Activated naive CD8-positive, alpha-beta T cell treated with anti-CD3 and anti-CD28 coated beads, Interleukin-2, amount 50 U/mL, for 16 hours (primary cell): ENCODE results near the gene S1PR5.
"Not testable (repeated sequence)": the region's sequence is repeated elsewhere in the genome, so short reads cannot be mapped to it uniquely, and the experiment has no call there.

ENCODE experiments used
- DNase-seq: peaks from one replicate; pipeline ENCODE4 v3.0.0-alpha.2; 2020; ENCODE audit warnings: low read depth, low spot score

The S1PR5 gene

DNA sequence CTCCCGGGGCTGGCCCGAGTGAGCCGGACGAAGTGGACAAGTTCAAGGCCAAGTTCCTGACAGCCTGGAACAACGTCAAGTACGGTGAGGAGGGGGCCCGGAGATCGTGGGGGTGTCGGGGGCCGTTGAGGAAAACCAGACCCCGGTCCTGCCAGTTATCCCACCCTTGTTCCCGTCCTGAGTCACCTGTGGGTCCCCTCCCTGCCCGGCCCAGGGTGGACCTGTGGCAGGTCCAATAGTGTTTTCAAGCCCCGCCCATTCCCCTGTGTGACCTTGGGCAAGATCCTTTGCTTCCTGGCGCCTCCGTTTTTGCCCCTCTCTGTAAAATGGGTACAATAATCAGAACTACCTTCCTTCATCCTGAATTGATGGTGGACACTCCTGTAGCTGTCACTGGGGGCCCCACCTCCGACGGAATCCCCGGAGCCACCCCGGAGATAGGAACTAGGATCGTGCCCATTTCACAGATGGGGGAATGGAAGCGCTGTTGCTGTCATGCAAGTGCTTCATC is 27.1 kb upstream of the S1PR5 start:
- no peak for DNase-seq

DNA sequence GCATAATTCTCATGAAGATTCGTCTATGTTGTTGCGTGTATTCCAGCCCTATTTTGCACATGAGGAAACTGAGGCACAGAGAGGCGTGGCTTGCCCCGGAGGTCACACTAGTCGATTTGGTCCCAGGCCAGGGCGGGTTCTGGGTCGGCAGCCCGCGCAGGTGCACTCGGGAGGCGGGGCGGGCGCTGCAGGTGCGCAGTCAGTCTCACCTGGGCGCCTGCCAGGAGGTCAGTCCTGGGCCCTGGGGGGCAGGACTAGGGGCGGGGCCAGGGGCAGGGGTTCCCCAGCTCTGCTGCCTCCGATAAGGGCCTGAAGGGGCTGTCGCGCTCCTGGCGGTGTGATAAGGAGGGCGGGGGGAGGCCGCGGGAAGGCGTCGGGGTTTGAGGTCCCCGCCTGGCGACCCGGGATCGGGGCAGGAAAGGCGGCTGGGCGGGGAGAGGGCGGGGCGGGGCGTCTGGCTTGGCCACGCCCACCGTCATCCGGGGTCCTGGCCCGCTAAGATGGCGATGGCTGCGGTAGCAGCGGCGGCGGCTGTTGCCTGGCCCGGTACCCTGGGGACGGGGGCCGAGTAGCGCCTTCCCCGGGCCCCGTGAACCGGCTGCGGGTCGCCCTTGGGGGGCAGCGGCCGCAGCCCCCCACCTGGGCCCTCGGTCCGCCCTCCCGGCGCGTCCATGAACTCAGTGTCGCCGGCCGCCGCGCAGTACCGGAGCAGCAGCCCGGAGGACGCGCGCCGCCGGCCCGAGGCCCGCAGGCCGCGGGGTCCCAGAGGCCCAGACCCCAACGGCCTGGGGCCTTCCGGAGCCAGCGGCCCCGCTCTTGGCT is 26.4 kb upstream of the S1PR5 start, which contains the start of gene ATG4D:
Gene ATG4D, plus strand, starts transcription at position 485 of the 822 bp plus-strand sequence. Its CDS starts 187 bp downstream, at position 672.
- peak; percentile 48 for DNase-seq

DNA sequence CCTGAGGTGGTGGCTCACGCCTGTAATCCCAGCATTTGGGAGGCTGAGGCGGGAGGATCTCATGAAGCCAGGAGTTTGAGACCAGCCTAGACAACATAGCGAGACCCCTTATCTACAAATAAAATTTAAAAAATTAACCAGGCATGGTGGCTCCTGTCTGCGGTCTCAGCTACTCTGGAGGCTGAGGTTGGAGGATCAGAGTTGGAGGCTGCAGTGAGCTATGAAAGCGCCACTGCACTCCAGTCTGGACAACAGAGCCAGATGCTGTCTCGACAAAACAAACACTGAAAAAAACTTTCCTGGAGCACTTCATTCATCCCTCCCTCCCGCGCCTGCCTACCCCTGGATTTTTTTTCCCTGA is 25.8 kb upstream of the S1PR5 start:
- no peak for DNase-seq

DNA sequence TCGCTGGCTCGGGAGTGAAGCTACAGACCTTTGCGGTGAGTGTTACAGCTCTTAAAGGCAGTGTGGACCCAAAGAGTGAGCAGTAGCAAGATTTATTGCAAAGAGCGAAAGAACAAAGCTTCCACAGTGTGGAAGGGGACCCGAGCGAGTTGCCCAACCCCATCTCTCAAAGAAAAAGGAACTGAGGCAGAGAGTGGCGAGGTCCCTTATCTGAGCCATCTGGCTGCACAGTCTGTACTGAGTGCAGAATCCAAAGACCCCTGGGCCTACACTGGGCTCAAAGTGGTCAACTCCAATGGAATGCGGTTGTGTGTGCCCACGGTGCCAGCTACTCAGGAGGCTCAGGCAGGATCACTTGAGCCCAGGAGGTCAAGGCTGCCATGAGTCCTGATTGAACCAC is 21.8 kb upstream of the S1PR5 start:
- DNase-seq, result not testable (repeated sequence)

DNA sequence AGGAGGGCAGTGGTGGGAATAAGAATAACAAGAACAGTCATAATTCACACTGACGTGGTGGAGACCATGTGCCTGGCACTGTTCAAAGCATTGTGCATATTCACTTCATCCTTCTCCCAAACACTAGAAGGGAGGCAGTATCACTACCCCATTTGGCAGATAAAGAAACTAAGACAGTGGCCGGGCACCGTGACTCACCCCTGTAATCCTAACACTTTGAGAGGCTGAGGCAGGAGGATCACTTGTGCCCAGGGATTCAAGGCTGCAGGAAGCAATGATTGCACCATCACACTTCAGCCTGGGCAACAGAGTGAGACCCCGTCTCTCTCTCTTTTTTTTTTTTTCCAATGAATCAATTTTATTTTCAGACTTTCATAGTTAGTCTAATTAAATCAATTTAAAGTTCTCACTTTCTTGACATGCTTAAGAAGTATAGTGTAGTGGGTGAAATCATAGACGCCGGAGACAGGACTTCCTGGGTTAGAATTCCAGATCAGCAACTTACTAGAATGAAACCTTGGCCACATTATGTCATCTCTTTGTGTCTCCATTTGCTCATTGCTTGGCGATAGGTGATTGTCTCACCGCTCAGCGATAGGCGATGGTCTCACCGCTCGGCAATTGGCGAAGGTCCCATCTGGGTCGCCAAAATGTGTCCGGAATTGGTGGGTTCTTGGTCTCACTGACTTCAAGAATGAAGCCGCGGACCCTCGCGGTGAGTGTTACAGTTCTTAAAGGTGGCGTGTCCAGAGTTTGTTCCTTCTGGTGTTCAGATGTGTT is 21.1 kb upstream of the S1PR5 start:
- no peak for DNase-seq

DNA sequence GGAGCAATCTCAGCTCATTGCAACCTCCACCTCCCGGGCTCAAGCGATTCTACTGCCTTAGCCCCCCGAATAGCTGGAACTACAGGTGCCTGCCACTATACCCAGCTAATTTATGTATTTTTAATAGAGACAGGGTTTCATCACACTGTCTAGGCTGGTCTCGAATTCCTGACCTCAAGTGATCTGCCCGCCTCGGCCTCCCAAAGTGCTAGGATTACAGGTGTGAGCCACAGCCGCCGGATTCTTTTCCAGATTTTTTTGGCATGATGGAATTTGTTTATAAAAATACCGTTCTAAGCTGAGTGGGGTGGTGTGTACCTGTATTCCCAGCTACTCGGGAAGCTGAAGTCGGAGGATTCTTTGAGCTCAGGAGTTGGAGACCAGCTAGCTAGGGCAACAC is 20.4 kb upstream of the S1PR5 start:
- no peak for DNase-seq

DNA sequence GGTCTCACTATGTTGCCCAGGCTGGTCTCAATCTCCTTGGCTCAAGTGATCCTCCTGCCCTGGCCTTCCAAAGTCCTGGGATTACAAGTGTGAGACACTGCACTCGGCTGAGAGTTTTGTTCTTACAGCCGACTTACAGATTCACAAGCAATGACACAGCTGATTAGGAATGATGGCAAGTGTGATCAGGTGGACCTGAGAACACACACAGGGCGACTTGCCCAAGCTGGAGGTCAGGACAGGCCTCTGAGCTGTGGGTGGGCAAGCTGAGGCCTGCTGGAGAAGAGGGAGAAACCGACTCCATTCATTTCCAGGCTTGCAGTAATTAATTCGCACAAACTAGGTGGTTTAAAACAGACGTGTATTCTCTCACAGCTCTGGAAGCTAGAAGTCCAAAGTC is 18.4 kb upstream of the S1PR5 start:
- no peak for DNase-seq

DNA sequence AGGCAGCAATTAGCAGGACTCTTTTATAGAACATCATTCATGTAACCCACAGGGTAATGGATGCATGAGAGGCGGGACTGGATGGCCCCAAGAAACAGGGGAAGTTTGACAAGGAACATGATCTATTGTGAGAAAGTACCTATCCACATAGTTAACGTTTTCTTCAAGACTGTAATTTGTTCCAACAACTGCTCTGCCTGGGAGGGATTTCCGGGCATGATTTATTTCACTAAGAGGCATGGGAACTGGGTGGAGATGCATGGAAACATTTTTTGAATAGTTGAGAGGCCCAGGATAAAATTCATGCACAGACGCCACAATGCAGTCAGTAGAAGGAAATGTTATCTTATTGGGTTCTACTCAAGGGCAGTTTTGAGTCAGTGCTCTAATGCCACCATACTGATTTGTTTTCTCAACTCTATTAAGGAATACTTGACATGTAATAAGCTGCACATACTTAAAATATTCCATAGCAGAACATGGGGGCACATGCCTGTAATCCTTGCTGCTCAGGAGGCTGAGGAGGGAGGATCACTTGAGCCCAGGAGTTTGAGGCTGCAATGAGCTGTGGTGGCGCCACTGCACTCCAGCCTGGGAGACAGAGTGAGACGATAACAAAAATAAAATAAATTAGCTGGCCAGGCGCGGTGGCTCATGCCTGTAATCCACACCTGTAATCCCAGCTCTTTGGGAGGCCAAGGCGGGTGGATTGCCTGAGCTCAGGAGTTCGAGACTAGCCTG is 16.6 kb upstream of the S1PR5 start:
- DNase-seq, result no peak

DNA sequence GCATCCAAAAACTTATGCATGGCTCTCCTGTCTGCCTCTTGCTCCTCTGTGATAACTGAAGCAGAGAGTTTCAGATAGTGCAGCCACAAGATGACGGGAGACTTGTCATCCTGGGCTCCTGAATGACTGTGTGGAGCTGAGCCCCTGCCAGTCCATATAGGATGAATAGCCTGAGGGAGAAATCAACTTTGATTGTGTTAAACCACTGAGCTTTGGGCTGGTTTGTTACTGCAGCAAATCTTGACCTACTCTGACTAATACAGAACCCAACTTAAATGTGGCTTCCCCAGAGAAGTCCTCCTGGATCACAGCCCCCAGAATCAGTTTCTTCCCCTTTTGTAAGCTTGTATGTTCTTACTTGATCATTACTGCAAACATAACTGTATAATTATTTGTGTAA is 15.2 kb upstream of the S1PR5 start:
- DNase-seq, result no peak

DNA sequence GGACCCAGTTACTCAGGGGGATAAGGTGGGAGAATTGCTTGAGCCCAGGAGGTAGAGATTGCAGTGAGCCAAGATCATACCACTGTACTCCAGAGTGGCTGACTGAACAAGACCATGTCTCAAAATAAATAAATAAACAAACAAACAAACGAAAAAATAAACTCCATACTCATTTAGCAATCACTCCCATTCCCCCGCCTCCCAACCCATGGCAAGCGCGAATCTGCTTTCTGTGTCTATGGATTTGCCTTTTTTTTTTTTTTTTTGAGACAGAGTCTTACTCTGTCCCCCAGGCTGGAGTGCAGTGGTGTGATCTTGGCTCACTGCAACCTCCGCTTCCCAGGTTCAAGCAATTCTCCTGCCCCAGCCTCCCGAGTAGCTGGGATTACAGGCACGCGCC is 9.6 kb upstream of the S1PR5 start:
- DNase-seq, result not testable (repeated sequence)

DNA sequence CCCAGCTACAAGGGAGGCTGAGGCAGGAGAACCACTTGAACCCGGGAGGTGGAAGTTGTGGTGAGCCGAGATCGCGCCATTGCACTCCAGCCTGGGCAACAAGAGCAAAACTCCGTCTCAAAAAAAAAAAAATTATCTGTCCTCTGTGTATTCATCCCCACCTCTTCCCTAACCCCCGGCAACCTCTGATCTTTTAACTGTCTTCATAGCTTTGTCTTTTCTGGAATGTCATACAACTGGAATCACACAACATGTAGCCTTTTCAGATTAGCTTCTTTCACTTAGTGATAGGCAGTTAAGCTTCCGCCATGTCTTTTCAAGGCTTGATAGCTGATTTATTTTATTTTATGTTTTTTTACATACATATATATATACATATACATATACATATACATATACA is 8.4 kb upstream of the S1PR5 start:
- DNase-seq, result no peak

DNA sequence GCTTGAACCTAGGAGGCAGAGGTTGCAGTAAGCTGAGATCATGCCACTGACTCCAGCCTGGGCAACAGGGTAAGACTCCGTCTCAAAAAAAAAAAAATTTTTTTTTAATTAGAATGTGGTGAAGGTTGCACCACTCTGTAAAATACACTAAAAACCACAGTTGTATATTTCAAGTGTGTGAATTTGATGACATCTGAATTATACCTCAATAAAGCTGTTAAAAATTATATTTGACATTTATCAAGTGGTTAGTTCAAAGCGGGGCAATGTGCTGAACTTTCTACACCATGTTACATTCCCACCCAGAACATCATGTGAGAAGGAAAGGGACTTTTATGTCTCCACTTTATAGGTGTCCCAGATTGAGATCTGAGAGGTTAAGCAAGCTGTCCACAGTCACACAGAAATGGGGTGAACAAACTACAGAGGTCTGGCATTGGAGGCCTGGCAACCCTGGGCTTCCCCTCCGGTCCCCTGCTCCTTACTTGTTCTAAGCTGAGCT is 5.9 kb upstream of the S1PR5 start:
- no peak for DNase-seq

DNA sequence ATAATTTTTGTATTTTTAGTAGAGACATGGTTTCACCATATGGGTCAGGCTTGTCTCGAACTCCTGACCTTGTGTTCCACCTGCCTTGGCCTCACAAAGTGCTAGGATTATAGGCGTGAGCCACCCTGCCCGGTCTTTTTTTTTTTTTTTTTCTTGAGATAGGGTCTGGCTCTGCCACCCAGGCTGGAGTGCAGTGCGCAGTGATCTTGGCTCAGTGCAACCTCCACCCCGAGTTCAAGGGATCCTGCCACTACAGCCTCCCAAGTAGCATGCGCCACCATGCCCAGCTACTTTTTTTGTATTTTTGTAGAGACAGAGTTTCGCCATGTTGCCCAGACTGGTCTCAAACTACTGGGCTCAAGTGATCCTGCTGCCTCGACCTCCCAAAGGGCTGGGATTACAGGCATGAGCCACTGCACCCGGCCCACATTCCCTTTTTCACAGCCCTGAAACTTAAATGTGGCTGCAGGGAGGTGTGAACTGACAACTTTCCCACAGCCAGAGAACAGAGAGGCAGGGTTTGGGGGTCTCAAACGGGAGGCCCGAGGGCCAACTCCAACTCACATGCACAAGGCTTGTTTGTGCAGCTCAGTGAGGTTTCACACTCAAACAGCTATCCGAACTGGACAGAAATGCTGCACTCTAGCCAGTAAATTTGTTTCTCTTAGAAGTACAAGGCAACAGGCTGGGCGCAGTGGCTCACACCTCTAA is 4.4 kb upstream of the S1PR5 start:
- no peak for DNase-seq

DNA sequence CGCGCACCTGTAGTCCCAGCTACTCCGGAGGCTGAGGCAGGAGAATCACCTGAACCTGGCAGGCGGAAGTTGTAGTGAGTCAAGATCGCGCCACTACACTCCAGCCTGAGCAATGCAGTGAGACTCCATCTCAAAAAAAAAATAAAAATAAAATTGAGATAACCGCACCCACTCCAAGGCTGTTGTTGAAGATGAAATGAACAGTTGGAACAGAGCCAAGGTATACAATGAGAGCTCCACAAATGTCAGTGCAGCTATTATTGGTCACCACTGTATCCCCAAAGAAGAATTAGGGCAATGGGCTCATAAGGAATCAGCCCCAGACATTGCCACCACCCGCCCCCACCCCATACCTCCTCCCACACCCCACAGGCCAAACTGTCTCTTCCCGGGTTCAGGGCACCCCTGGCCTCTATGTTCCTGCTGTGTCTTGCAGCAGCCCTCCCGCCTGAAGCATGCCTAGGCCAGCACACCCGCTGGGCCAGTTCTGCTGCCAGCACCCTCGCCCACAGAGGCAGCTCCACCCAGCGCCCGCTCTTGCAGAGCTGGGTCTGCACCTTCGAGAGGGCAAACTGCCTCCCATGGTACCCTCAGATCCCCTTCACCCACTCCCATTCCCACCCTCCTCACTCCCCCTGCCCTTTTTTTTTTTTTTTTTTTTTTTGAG is 3.5 kb upstream of the S1PR5 start:
- no peak for DNase-seq

DNA sequence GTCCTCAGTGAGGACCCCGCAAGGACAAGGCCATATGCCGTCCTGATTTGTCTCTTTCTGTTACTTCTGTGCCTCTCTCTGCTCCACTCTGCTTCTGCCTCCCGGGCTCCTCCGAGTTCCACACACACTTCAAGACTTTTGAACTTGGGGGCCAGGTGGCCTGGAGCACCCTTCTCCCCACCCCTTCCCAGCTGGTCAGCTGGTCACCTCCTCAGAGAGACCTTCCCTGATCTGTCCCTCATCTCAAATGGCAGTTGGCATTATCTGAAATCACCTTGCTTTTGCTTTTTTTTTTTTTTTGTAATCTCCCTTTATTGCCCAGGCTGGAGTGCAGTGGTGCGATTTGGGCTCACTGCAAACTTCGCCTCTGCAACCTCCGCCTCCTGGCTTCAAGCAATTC is 2.2 kb upstream of the S1PR5 start:
- DNase-seq, result no peak

DNA sequence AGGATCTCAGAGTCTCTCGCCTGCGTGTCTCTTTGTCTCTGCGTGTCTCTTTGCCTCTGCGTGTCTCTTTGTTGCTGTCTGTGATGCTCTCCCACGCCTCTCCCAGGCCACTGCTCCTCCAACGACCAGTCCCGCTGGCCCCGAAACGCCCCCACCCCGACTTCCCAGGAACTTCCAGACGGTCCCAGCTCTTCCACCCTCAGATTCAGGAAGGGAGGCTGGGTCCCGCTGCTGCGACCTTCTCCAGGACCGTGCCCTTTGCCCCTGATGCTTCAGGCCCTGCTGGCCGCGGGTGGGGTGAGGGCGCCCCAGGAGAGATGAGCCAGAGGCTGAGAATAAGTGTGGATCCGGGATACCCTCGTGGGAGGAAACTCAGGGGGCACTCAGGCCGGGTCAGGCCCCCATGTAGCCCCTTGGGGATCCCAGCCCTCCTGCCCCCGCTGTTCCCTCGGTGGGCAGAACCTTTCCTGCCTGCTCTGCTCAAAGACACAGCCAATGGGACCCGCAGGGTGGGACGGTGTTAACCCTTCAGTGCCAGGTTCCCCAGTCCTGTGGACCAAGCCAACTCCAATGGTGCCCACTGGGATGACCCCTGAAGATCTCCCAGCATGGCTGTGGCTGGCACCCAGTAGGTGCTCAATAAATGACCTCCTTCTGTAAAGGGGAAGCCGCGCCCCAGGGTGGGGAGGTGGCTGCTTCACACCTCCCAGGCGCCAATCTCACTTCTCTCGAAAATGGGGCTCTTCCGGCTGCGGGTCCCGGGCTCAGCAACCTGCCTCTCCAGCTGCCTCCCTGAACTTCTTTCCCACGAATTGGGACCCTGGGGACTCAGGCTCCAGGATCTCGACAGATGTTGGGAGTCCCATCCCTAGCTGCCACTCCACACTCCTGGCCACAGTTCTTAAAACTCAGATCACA is 1.5 kb upstream of the S1PR5 start:
- no peak for DNase-seq

DNA sequence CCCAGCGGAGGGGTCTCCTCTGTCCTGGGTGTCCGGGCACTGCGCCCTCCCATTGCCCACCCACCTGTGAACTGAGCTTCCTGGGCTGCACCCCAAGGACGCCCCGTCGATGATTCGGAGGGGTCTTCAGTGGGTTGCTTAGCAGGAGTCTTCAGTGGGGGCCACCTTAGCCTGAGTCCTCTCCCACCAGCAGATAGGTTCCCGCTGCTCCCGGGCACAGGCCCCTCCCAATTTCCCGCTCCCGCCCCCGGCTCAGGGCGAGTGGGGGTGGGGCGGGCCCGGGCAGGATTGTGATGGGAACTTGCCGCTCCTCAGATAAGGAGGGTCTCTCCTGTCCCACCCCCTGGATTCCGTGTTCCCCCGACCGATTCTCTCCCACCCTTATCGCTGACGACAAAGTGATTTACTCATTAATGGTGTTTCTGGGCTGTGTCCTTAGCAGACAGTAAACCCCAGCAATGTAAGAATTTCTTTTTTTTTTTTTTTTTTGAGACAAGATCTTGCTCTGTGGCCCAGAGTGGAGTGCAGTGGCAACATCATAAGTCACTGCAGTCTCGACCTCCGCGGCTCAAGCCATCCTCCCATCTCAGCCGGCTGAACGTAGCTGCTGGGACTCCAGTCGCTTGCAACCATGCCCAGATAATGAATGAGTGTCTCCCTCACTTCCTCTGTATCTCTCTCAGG is 655 bp upstream of the S1PR5 start:
- no peak for DNase-seq

DNA sequence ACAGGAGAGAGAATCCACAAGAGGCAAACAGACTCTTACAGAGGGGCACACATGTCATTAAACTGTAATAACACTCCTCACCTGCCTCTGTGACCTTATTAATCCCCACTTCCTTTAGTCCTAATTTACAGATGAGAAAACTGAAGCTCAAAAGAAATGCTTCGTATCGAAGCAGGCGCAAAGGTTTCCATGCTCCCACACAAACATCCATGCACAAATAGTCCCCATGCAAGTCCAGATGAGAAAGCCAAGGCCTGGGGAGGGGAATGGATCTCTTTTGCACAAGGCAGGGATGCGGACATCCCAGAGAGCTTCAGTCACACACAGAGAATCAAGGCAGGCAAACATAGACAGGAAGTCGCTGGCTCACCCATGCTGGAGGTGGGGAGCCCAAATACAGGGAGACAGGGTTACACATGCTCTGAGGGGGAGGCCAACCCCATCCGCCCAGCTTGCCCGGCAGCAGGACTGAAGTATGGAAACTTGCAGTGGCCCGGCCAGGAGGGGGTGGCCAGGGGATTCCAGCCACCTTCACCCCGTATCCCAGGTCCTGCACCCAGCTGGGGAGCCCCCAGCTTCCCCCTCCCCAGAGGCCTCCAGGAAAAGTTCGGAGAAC is 468 bp downstream of the S1PR5 start:
- DNase-seq, result no peak

DNA sequence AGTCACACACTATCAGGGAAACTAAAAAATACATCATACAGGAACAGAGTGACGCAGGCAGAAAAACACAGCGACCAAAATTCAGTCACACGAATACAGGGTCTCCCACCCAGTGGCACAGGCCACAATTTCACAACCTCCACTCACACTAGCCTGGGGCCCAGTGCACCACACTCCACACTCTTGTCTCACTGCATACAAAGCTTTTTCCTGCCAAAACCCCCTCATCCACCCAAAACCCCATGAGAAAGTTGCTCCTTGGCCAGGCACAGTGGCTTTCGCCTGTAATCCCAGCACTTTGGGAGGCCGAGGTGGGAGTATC is 1.2 kb downstream of the S1PR5 start:
- no peak for DNase-seq
